ENCODE measurements around the gene LNP1.

LNP1 gene

GRCh38 chr3:100411091-100411982 is 10.0 kb downstream of the LNP1 start:
- DNase-seq (ENCODE audit: low read depth), result no peak
- H3K4me3 ChIP-seq (ENCODE audit: low read depth, low read length), result no peak overlapping the region
- no peak for TF ChIP-seq MYC (IDR thresholded peaks at IDR 0.05; ENCODE audit: low read depth, low read length)
- no peak for TF ChIP-seq MAX (IDR thresholded peaks at IDR 0.05; ENCODE audit: low read depth, low read length)
- no peak for TF ChIP-seq POLR2A (IDR thresholded peaks at IDR 0.05; ENCODE audit: extremely low read depth, insufficient read length)
- no peak for TF ChIP-seq CTCF (IDR thresholded peaks at IDR 0.05; ENCODE audit: low read depth, low read length)

- H3K4me3 ChIP-seq (ENCODE audit: low read depth, low read length), result no peak overlapping the region
- no peak for DNase-seq (ENCODE audit: low read depth)
- TF ChIP-seq POLR2A (IDR thresholded peaks at IDR 0.05; ENCODE audit: extremely low read depth, insufficient read length) (no peak), CTCF (IDR thresholded peaks at IDR 0.05; ENCODE audit: low read depth, low read length) (no peak), MYC (IDR thresholded peaks at IDR 0.05; ENCODE audit: low read depth, low read length) (no peak), MAX (IDR thresholded peaks at IDR 0.05; ENCODE audit: low read depth, low read length) (no peak)
Observed at GRCh38 chr3:100412912-100413590, 11.7 kb downstream of the LNP1 start.

GRCh38 chr3:100413613-100414012 is 12.3 kb downstream of the LNP1 start:
- DNase-seq (ENCODE audit: low read depth), result no peak
- H3K4me3 ChIP-seq (ENCODE audit: low read depth, low read length), result no peak overlapping the region
- TF ChIP-seq POLR2A (IDR thresholded peaks at IDR 0.05; ENCODE audit: extremely low read depth, insufficient read length) (no peak), CTCF (IDR thresholded peaks at IDR 0.05; ENCODE audit: low read depth, low read length) (no peak), MAX (IDR thresholded peaks at IDR 0.05; ENCODE audit: low read depth, low read length) (no peak), MYC (IDR thresholded peaks at IDR 0.05; ENCODE audit: low read depth, low read length) (no peak)

GRCh38 chr3:100416176-100416575 is 14.8 kb downstream of the LNP1 start:
- DNase-seq (ENCODE audit: low read depth), result no peak
- TF ChIP-seq MYC (IDR thresholded peaks at IDR 0.05; ENCODE audit: low read depth, low read length) (no peak), POLR2A (IDR thresholded peaks at IDR 0.05; ENCODE audit: extremely low read depth, insufficient read length) (no peak), MAX (IDR thresholded peaks at IDR 0.05; ENCODE audit: low read depth, low read length) (no peak), CTCF (IDR thresholded peaks at IDR 0.05; ENCODE audit: low read depth, low read length) (no peak)

GRCh38 chr3:100416863-100417262 is 15.5 kb downstream of the LNP1 start:
- TF ChIP-seq MYC (IDR thresholded peaks at IDR 0.05; ENCODE audit: low read depth, low read length) (no peak), MAX (IDR thresholded peaks at IDR 0.05; ENCODE audit: low read depth, low read length) (no peak), POLR2A (IDR thresholded peaks at IDR 0.05; ENCODE audit: extremely low read depth, insufficient read length) (no peak), CTCF (IDR thresholded peaks at IDR 0.05; ENCODE audit: low read depth, low read length) (no peak)
- DNase-seq (ENCODE audit: low read depth), result no peak
- H3K4me3 ChIP-seq (ENCODE audit: low read depth, low read length), result no peak overlapping the region

More at GRCh38 chr3:100416176-100416575, 14.8 kb downstream of the LNP1 start:
- no peak overlapping the region for H3K4me3 ChIP-seq (ENCODE audit: low read depth, low read length)
